ENCODE results near the gene LZTS3. TPM values are rescaled to one million over a fixed set of nuclear protein-coding genes. Genes with fewer than 3 reads are reported as not detected.
A peak's percentile ranks its signal among the peaks of the same experiment; 100 is the strongest.

Gene LZTS3
- total and polyA plus RNA-seq, 2 of the 13 experiments (the other 11 are each of a cell fraction or from before 2014, with no cell fraction given), result 10.1 to 31.3 TPM

DNA sequence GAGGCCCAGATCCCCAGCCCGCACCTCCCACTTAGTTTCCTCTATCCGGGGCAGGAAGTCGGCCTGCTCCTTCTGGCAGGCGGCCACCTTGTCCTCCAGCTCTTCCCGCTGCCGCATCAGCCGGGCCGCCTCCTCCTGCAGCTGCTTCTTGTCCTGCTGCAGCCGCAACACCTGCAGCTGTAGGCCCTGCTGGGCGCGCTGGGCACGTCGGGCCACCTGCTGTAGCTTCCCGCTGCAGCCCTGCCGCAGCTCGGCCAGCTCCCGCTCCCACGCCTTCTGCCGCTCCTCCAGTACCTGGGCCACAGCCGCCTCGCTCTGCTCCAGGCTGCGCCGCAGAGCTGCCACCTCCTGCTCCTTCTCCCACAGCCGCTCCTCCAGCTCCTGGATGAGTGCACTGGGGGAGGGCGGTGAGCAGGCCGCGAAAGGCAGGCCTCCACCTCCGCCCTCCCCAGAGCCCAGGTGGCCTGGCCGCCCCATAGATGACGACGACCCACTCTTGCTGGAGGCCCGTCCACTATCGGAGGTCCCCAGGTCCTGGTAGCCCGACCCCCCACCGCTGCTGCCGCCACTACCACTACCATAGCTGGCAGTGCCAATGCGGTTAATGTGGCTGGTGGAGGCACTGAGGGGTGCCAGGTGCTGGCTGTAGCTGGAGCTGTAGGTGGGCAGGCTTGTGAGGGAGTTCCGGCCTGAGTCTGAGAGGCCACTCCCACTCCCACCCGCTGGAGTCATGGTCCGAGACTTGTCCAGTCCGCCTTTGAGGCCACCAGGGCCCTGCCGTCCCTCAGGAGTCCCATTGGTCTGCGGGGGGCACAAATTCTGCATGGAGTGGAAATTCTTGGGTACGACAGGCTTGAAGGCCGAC is 7.6 kb downstream of the LZTS3 start (continued):
- TF ChIP-seq, protein P1, sequence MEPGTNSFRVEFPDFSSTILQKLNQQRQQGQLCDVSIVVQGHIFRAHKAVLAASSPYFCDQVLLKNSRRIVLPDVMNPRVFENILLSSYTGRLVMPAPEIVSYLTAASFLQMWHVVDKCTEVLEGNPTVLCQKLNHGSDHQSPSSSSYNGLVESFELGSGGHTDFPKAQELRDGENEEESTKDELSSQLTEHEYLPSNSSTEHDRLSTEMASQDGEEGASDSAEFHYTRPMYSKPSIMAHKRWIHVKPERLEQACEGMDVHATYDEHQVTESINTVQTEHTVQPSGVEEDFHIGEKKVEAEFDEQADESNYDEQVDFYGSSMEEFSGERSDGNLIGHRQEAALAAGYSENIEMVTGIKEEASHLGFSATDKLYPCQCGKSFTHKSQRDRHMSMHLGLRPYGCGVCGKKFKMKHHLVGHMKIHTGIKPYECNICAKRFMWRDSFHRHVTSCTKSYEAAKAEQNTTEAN (CRISPR knock-in tag; conservative IDR thresholded peaks at IDR 0.05), result no peak
- TF ChIP-seq GFI1 (CRISPR knock-in tag; IDR thresholded peaks at IDR 0.05; ENCODE audit: borderline replicate concordance) (no peak), DPF2 (CRISPR knock-in tag; IDR thresholded peaks at IDR 0.05; ENCODE audit: borderline replicate concordance, low read depth) (no peak), RCOR2 (CRISPR knock-in tag; IDR thresholded peaks at IDR 0.05) (no peak), ZBTB38 (CRISPR knock-in tag; IDR thresholded peaks at IDR 0.05) (peak; percentile 21; the same call in 1 of the 2 replicates), ZNF737 (CRISPR knock-in tag; IDR thresholded peaks at IDR 0.05; ENCODE audit: borderline replicate concordance) (no peak), MED1 (CRISPR knock-in tag; IDR thresholded peaks at IDR 0.05) (no peak), BCLAF1 (IDR thresholded peaks at IDR 0.05) (no peak), NFE2L2 (IDR thresholded peaks at IDR 0.05; ENCODE audit: low read length) (no peak), KLF16 (CRISPR knock-in tag; IDR thresholded peaks at IDR 0.05) (no peak), TFAP4 (IDR thresholded peaks at IDR 0.05; ENCODE audit: borderline replicate concordance, low read depth) (no peak), AHR (CRISPR knock-in tag; IDR thresholded peaks at IDR 0.05) (no peak), HNRNPL (IDR thresholded peaks at IDR 0.05; ENCODE audit: low read depth, low read length) (peak; percentile 72), AKAP8 (CRISPR knock-in tag; IDR thresholded peaks at IDR 0.05) (0 out of 2 replicates have a peak, but pooled peaks have one; percentile 23), ZFX (CRISPR knock-in tag; IDR thresholded peaks at IDR 0.05; ENCODE audit: low read depth) (no peak), YEATS4 (CRISPR knock-in tag; IDR thresholded peaks at IDR 0.05; ENCODE audit: borderline replicate concordance) (no peak)
- TF ChIP-seq, protein P2, sequence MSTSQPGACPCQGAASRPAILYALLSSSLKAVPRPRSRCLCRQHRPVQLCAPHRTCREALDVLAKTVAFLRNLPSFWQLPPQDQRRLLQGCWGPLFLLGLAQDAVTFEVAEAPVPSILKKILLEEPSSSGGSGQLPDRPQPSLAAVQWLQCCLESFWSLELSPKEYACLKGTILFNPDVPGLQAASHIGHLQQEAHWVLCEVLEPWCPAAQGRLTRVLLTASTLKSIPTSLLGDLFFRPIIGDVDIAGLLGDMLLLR (CRISPR knock-in tag; IDR thresholded peaks at IDR 0.05), result no peak
